Measurements from ENCODE around the gene SEMA5A. TPM values are rescaled to one million over a fixed set of nuclear protein-coding genes. Genes with fewer than 3 reads are reported as not detected.

SEMA5A gene
- total RNA-seq, 1 donor from 2014 or later = 4.0 TPM

DNA sequence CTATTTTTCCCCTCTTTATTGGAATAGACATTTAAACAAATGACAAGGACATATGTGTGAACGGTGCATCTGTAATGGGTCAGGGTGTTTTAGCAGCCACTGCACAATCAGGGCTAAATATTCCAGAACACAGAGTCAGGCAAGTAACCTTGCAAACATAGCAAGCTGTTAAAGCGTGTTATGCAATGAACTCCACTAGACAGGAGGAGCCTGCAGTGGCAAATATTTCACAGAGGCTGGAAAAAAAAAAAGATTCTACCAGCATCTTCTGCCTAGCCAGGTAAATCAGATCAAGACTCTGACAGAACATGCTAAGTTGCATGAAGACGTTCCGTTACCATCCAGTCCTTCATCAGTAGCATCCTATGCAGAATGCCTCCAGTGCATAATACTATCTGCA is 171.8 kb downstream of the SEMA5A start:
- Mint-ChIP-seq H3K4me1 (ENCODE audit: low read depth) (peaks cover 13% of the 10 kb centered on the region), H3K27me3 (peaks cover 7% of the 10 kb centered on the region), H3K36me3 (ENCODE audit: insufficient read depth) (no peaks in the 10 kb centered on the region), H3K9me3 (ENCODE audit: low read depth) (peaks cover 3% of the 10 kb centered on the region), H3K4me3 (ENCODE audit: low read depth) (no peak overlapping the region), H3K27ac (no peak overlapping the region)
- DNase-seq (ENCODE audit: low spot score, unreplicated experiment) = no peak
- TF ChIP-seq, protein P1, sequence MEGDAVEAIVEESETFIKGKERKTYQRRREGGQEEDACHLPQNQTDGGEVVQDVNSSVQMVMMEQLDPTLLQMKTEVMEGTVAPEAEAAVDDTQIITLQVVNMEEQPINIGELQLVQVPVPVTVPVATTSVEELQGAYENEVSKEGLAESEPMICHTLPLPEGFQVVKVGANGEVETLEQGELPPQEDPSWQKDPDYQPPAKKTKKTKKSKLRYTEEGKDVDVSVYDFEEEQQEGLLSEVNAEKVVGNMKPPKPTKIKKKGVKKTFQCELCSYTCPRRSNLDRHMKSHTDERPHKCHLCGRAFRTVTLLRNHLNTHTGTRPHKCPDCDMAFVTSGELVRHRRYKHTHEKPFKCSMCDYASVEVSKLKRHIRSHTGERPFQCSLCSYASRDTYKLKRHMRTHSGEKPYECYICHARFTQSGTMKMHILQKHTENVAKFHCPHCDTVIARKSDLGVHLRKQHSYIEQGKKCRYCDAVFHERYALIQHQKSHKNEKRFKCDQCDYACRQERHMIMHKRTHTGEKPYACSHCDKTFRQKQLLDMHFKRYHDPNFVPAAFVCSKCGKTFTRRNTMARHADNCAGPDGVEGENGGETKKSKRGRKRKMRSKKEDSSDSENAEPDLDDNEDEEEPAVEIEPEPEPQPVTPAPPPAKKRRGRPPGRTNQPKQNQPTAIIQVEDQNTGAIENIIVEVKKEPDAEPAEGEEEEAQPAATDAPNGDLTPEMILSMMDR (IDR thresholded peaks at IDR 0.05; ENCODE audit: unreplicated experiment) = no peak

DNA sequence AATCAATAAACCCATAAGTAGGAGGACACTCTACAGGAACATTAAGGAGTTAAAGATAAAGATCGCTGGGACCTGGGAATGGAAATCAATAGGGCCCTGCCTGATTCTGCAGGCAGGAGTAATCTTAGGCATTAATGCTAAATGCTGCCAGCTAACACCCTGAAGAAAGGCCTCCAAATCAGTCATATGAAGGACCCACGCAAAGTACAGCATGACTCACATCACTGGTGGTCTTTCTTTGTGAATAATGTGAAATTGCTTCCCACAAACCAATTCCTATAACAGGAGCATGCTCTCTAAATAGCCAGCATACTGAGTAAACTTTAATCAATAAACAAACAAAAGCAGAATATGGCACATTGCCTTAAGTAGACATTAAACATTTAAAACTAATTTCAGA is 172.3 kb downstream of the SEMA5A start:
- TF ChIP-seq, protein P1 (IDR thresholded peaks at IDR 0.05; ENCODE audit: unreplicated experiment) = no peak
- Mint-ChIP-seq H3K27ac (no peak overlapping the region), H3K4me3 (ENCODE audit: low read depth) (no peak overlapping the region), H3K4me1 (ENCODE audit: low read depth) (peaks cover 13% of the 10 kb centered on the region), H3K36me3 (ENCODE audit: insufficient read depth) (no peaks in the 10 kb centered on the region), H3K9me3 (ENCODE audit: low read depth) (peaks cover 3% of the 10 kb centered on the region), H3K27me3 (peaks cover 7% of the 10 kb centered on the region)
- no peak for DNase-seq (ENCODE audit: low spot score, unreplicated experiment)

DNA sequence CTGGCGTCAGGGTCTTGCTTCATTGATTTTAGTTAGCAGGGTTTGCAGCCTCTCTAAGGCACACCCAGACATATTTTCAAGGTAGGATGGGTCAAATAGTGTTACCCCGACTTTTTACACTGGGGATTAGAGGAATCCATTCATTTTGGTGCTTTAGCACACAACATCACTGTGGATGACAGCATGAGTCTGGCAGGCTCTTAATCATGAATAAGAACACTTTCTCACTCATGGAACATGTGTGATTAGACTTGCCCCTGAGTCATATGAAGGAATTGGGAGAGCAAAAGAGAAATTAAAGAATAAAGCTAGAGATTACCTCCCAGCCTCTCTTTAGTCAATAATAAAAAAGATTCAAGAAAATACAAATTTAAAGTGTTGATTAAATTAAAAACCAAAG is 175.6 kb downstream of the SEMA5A start:
- TF ChIP-seq, protein P1 (IDR thresholded peaks at IDR 0.05; ENCODE audit: unreplicated experiment) = no peak
- Mint-ChIP-seq H3K4me1 (ENCODE audit: low read depth) (peaks cover 13% of the 10 kb centered on the region), H3K4me3 (ENCODE audit: low read depth) (no peak overlapping the region), H3K27ac (no peak overlapping the region), H3K36me3 (ENCODE audit: insufficient read depth) (no peaks in the 10 kb centered on the region), H3K9me3 (ENCODE audit: low read depth) (peaks cover 6% of the 10 kb centered on the region), H3K27me3 (no peaks in the 10 kb centered on the region)
- DNase-seq (ENCODE audit: low spot score, unreplicated experiment) = no peak

DNA sequence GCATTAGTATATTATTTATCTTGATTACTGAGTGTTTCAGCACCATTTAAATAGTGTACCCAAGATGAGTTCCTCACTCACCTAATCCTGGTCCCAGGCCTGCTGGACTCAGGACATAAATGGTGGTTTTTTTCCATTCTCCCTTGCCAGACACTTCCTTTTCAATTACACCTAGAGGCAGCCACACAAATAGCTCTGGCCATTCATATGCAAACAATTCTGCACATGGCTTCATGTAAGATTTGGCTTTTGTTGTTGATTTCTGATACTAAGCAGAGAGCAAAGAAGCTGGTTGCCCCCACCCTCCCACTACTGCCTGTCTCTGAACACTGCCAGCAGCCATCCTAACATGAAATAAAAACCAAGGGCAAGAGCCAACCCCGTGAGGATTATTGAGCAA is 180.4 kb downstream of the SEMA5A start:
- no peak for DNase-seq (ENCODE audit: low spot score, unreplicated experiment)
- H3K9me3 Mint-ChIP-seq (ENCODE audit: low read depth) = peaks cover 6% of the 10 kb centered on the region
- TF ChIP-seq, protein P1 (IDR thresholded peaks at IDR 0.05; ENCODE audit: unreplicated experiment) = no peak
- no peaks in the 10 kb centered on the region for H3K36me3 Mint-ChIP-seq (ENCODE audit: insufficient read depth)
- peaks cover 5% of the 10 kb centered on the region for H3K4me1 Mint-ChIP-seq (ENCODE audit: low read depth)
- no peaks in the 10 kb centered on the region for H3K27me3 Mint-ChIP-seq
- no peak overlapping the region for H3K4me3 Mint-ChIP-seq (ENCODE audit: low read depth)
- H3K27ac Mint-ChIP-seq = no peak overlapping the region

DNA sequence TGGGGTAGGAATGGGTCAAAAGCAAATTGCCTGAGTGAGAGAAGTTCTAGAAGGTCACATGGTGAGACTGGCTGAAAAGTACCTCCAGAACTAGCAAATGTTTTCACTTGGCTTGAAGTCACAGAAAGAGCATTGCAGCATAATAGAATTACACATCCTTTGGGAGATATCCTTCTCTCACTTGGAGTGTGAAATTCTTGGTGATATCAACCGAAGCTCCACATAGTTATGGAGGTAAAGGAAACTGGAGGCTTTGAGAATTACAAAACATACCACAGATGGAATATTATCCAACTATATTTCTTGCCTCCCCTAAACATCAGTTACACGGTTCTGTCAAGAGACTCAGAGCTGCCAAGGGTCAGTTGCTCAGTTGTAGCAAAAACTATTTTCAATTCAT is 182.4 kb downstream of the SEMA5A start:
- peaks cover under 1% of the 10 kb centered on the region for H3K27me3 Mint-ChIP-seq
- H3K36me3 Mint-ChIP-seq (ENCODE audit: insufficient read depth) = no peaks in the 10 kb centered on the region
- H3K27ac Mint-ChIP-seq = no peak overlapping the region
- TF ChIP-seq, protein P1 (IDR thresholded peaks at IDR 0.05; ENCODE audit: unreplicated experiment) = no peak
- no peak for DNase-seq (ENCODE audit: low spot score, unreplicated experiment)
- no peak overlapping the region for H3K4me3 Mint-ChIP-seq (ENCODE audit: low read depth)
- H3K4me1 Mint-ChIP-seq (ENCODE audit: low read depth) = no peaks in the 10 kb centered on the region
- peaks cover 2% of the 10 kb centered on the region for H3K9me3 Mint-ChIP-seq (ENCODE audit: low read depth)
